RWPE1 (cell line): ENCODE data around the gene CHST13.

Source experiments
- CTCF ChIA-PET: fragments of 350-600 bp; sonication (Branson Sonifier 250); formaldehyde crosslinking; extraction: SDS; loops from one replicate; lab custom pipeline; 2021; lab: Yijun Ruan, JAX
- POLR2A ChIA-PET: fragments of 400-600 bp; formaldehyde crosslinking; extraction: SDS; loops from one replicate; lab custom pipeline; 2020; ENCODE audit warnings: antibody characterized with exemption; ENCODE audit not compliant: low non-redundant PET; lab: Yijun Ruan, JAX
- DNase-seq: peaks from one replicate; pipeline ENCODE4 v3.0.0; 2012; ENCODE audit warnings: low spot score
- H3K27ac ChIP-seq: fragments of 450-650 bp; 2 replicates; pipeline ENCODE4 v1.5.1; 2017
- TF ChIP-seq, protein P1 (sequence below): fragments of 450-650 bp; conservative IDR thresholded peaks from 2 replicates; pipeline ENCODE4 v1.5.1; 2017; ENCODE audit warnings: low read depth, mild to moderate bottlenecking

CHST13 gene

DNA sequence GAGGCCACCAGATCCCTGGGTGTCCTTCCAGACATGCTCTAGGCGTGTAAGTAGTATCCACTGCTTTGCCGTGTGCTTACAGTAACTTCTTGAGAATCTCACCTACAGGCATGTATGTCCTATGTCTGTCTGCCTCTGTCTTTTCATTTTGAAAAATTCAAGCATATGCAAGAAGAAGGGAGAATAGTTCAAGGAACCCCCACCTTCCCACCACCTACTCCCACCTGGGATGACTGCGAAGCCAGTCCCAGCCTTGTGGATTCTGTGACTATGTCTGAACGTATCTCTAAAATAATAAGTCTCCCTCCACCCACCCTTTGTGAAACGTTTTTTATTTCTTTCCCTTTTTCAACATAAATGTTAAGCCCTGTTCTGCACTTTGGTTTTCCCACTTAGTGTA, 15.0 kb downstream of the CHST13 start:
- TF ChIP-seq, protein P1, sequence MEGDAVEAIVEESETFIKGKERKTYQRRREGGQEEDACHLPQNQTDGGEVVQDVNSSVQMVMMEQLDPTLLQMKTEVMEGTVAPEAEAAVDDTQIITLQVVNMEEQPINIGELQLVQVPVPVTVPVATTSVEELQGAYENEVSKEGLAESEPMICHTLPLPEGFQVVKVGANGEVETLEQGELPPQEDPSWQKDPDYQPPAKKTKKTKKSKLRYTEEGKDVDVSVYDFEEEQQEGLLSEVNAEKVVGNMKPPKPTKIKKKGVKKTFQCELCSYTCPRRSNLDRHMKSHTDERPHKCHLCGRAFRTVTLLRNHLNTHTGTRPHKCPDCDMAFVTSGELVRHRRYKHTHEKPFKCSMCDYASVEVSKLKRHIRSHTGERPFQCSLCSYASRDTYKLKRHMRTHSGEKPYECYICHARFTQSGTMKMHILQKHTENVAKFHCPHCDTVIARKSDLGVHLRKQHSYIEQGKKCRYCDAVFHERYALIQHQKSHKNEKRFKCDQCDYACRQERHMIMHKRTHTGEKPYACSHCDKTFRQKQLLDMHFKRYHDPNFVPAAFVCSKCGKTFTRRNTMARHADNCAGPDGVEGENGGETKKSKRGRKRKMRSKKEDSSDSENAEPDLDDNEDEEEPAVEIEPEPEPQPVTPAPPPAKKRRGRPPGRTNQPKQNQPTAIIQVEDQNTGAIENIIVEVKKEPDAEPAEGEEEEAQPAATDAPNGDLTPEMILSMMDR = no peak
- no peak overlapping the region for H3K27ac ChIP-seq
- ChIA-PET CTCF (interaction anchor here (0.6 kb wide), 2 partner anchors 27 to 33 kb away, joined by 3 to 4 read pairs; no protein-coding TSS in a partner anchor), POLR2A (no interaction called here)
- DNase-seq = no peak

DNA sequence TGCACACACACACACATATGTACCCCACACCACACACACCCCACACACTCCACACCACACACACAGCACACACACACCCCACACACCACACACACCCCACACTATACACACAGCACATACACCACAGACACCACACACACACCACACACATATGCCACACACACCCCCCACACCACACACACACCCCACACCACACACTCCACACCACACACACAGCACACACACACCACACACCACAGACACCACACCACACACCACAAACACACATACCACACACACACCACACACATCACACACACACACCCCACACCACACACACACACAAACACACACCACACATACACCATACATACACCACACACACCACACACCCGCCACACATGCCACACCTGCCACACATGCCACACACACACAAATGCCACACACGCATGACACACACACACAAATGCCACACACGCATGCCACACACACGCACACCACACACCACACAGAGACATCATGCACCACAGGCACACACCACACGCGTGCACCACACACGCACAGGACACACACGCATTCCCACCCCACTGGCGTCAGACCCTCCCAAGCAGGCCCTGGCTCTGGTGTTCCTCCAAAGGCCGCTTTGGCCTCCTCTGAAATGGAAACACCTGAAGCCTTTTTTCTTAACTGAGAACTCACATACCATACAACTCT, 15.7 kb downstream of the CHST13 start:
- POLR2A ChIA-PET = no interaction called here
- no peak for DNase-seq
- no peak overlapping the region for H3K27ac ChIP-seq
- CTCF ChIA-PET = no interaction called here
- TF ChIP-seq, protein P1 = no peak

DNA sequence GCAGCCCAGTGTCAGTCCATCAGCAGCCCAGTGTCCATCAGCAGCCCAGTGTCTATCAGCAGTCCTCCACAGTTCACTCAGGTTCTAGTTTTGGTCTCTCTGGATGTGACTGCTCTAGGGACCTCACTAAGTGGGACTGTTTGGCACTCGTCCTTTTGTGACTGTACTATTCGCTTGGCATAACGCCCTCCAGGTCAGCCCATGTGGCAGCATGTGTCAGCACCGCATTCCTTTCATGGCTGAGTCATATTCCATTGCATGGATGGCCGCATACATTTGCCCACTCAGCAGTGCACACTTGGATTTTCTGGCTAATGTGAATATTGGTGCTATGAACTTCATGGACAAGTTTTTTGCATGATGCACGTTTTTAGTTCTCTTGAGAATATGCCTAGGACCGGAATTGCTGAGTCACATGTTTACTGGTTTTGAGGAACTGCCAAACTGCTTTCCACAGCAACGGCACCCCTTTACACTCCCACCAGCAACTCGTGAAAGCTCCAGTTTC, 16.4 kb downstream of the CHST13 start:
- DNase-seq = peak; percentile 70
- TF ChIP-seq, protein P1 = no peak
- CTCF ChIA-PET = no interaction called here
- POLR2A ChIA-PET = no interaction called here
- no peak overlapping the region for H3K27ac ChIP-seq

DNA sequence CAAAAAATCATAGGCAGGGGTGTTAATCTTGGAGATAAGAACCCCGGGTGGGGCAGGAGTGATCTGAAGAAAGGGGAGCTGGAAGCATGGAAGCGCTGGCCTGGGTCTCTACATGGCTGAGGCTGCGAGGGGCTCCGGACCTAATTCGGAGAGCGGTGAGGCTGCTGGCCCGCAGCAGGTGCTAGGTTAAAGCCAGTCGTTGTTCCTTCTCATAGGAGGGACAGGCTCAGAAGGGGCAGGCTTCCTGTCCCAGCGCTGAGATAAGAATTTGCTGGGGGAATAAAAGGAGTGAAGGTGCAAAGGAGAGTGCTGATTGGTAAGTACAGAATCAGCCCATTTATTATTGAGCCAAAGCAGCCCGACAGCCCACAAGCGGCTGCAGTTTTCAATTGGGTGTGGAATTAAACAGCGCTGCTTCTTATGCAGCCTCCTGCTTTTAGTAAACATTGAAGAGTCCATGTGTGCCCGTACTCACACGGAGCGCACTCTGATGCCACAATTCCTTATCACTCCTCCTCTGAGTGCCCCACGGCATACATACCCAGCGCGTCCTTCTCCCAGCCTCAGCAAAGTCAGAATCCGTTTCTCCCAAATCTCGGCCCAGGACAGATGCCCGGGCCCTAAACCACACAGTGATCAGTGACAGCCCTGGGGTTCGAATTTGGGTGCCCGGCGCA, 17.1 kb downstream of the CHST13 start:
- no peak for DNase-seq
- ChIA-PET CTCF (interaction anchor here (0.5 kb wide), 1 partner anchor 211 kb away, joined by 3 read pairs; no protein-coding TSS in a partner anchor), POLR2A (no interaction called here)
- TF ChIP-seq, protein P1 = no peak
- H3K27ac ChIP-seq = no peak overlapping the region

DNA sequence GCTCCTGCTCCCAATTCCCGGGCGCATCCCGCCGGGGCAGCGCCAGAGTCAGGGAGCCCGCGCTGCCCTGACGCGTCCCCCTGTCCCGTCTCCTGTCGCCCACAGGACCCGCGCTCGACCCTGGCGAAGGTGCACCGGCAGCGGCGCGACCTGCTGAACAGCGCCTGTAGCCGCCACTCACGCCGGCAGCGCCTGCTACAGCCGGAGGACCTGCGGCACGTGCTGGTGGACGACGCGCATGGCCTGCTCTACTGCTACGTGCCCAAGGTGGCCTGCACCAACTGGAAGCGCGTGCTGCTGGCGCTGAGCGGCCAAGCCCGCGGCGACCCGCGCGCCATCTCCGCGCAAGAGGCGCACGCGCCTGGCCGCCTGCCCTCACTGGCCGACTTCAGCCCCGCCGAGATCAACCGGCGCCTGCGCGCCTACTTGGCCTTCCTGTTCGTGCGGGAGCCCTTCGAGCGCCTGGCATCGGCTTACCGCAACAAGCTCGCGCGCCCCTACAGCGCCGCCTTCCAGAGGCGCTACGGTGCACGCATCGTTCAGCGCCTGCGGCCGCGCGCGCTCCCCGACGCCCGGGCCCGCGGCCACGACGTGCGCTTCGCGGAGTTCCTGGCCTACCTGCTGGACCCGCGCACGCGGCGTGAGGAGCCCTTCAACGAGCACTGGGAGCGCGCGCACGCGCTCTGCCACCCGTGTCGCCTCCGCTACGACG, 17.8 kb downstream of the CHST13 start:
- no peak overlapping the region for H3K27ac ChIP-seq
- POLR2A ChIA-PET = no interaction called here
- TF ChIP-seq, protein P1 = no peak
- CTCF ChIA-PET = interaction anchor here (0.5 kb wide), 1 partner anchor 210 kb away, joined by 3 read pairs; no protein-coding TSS in a partner anchor
- no peak for DNase-seq
